Type B pancreatic cell (in vitro differentiated cells): ENCODE data around the gene ACTN1. TPM values are rescaled to one million over a fixed set of nuclear protein-coding genes. Genes with fewer than 3 reads are reported as not detected.

Experiments
- DNase-seq: peaks from one replicate; pipeline ENCODE4 v3.0.0; 2021; ENCODE audit warnings: mixed read lengths; ENCODE audit not compliant: unreplicated experiment; ENCODE audit errors: extremely low spot score
- H3K27ac Mint-ChIP-seq: 2 replicates; pipeline ENCODE4 v1.8.0; 2021; ENCODE audit warnings: mild to moderate bottlenecking, mixed read lengths
- H3K27me3 Mint-ChIP-seq: 2 replicates; pipeline ENCODE4 v1.8.0; 2021; ENCODE audit warnings: mixed read lengths
- H3K36me3 Mint-ChIP-seq: 2 replicates; pipeline ENCODE4 v1.8.0; 2021; ENCODE audit warnings: mixed read lengths
- H3K4me1 Mint-ChIP-seq: one replicate; pipeline ENCODE4 v1.8.0; 2021; ENCODE audit warnings: mixed read lengths; ENCODE audit not compliant: unreplicated experiment
- H3K4me3 Mint-ChIP-seq: 2 replicates; pipeline ENCODE4 v1.8.0; 2021; ENCODE audit warnings: mild to moderate bottlenecking, mixed read lengths
- H3K9me3 Mint-ChIP-seq: 2 replicates; pipeline ENCODE4 v1.8.0; 2021; ENCODE audit warnings: mixed read lengths
- total RNA-seq: library from RNA; stranded (reverse); gene quantifications from 2 replicates; pipeline ENCODE4 v1.2.1, GENCODE V29; 2021; ENCODE audit warnings: low replicate concordance
- TF ChIP-seq, protein P1 (sequence below): fragments of 200-600 bp; sonication (generic); conservative IDR thresholded peaks from 2 replicates; pipeline ENCODE4 v1.5.0; 2021; ENCODE audit warnings: antibody characterized with exemption, mild to moderate bottlenecking

ACTN1 gene
- total RNA-seq, 1 donor from 2014 or later = 176 TPM

- DNase-seq = no peak
- Mint-ChIP-seq H3K9me3 (peaks cover 4% of the 10 kb centered on the region), H3K36me3 (peaks cover 35% of the 10 kb centered on the region), H3K27me3 (no peaks in the 10 kb centered on the region), H3K4me3 (no peak overlapping the region), H3K4me1 (peaks cover 45% of the 10 kb centered on the region), H3K27ac (peak overlapping the region; percentile 13)
- TF ChIP-seq, protein P1, sequence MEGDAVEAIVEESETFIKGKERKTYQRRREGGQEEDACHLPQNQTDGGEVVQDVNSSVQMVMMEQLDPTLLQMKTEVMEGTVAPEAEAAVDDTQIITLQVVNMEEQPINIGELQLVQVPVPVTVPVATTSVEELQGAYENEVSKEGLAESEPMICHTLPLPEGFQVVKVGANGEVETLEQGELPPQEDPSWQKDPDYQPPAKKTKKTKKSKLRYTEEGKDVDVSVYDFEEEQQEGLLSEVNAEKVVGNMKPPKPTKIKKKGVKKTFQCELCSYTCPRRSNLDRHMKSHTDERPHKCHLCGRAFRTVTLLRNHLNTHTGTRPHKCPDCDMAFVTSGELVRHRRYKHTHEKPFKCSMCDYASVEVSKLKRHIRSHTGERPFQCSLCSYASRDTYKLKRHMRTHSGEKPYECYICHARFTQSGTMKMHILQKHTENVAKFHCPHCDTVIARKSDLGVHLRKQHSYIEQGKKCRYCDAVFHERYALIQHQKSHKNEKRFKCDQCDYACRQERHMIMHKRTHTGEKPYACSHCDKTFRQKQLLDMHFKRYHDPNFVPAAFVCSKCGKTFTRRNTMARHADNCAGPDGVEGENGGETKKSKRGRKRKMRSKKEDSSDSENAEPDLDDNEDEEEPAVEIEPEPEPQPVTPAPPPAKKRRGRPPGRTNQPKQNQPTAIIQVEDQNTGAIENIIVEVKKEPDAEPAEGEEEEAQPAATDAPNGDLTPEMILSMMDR = no peak
Observed at GRCh38 chr14:68927089-68927488, 52.0 kb downstream of the ACTN1 start.

DNA sequence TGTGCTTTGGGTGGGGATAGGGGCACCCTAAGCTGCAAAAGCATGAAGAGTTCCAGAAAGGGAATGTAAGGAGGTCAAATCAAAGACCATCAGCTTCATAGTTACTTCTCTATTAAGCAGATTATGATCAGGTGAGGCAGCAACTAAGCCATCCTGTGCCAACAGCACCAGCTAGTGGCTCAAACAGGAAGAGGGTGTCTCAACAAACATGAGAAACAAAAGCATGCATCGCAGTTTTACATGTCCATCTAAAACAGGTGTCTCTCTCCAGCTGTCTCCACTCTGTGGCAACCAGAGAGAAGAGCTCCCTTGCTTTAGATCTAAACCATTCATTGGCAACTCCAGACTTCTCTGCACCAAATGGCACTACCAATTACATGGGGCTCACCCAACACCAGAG lies 52.9 kb downstream of the ACTN1 start:
- TF ChIP-seq, protein P1 = peak; percentile 45
- DNase-seq = no peak
- Mint-ChIP-seq H3K27ac (no peak overlapping the region), H3K27me3 (no peaks in the 10 kb centered on the region), H3K9me3 (peaks cover 4% of the 10 kb centered on the region), H3K4me3 (no peak overlapping the region), H3K4me1 (peaks cover 39% of the 10 kb centered on the region), H3K36me3 (peaks cover 35% of the 10 kb centered on the region)

DNA sequence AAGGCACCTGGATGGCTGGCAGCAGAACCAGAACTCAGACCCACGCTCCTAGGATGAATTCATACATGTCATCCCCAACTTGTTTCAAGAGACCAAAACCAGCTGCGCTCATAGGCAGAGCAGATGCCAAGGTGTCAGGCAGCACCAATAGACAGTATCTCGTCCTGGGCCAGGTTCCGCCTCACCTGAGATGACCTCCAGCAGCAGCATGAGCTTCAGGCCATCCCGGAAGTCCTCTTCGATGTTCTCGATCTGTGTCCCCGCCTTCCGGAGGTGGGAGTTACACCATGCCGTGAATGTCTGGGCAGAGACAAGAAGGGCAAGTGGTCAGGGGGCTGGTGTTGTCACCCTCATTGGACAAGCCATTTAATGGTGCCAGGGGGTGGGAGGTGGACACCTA lies 53.7 kb downstream of the ACTN1 start:
- peaks cover 41% of the 10 kb centered on the region for H3K4me1 Mint-ChIP-seq
- TF ChIP-seq, protein P1 = no peak
- peaks cover 4% of the 10 kb centered on the region for H3K9me3 Mint-ChIP-seq
- no peaks in the 10 kb centered on the region for H3K27me3 Mint-ChIP-seq
- H3K4me3 Mint-ChIP-seq = no peak overlapping the region
- H3K36me3 Mint-ChIP-seq = peaks cover 40% of the 10 kb centered on the region
- DNase-seq = no peak
- no peak overlapping the region for H3K27ac Mint-ChIP-seq

DNA sequence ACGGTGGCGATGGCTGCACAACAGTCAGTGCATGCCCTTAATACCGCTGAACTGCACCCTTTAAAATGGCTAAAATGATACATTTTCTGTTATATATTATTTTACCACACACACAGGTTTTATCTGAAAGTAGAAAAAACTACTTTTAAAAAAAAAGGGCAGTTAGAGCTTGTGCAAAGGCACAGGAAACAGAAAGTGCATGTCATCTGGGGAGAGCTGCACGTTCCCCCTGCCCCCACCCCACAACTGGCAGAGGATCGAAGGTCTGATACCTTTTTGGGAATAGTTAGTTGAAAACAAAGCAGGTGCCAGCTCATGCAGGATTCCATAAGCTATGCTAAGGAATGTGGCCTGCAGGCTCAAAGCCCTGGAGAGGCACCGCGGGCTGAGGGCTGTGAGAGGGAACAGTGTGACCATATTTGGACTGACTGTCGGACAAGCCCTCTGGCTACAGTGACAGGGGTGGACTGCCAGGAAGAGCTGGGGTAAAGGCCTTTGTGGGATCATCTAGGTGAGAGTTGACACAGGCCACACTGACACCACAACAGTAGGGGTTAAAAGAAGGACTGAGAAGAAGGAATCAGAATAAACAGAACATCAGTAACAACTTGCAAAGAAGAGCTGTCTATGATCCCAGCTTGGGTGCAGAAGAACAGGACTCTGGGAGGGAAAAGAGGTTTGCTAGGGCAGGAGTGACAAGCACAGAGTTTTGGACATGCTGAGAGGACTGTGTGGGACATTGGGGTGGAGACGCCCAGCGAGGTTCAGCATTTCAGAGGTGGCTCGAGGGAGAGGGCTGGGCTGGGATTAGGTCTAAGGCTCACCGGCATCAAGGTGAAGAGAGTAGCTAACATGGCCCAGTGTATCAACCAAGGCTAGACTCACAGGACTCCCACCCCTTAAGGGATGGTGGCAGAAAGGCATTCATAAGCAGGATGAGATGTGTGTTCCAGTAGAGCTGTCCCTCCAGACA lies 54.6 kb downstream of the ACTN1 start:
- TF ChIP-seq, protein P1 = no peak
- no peak for DNase-seq
- Mint-ChIP-seq H3K9me3 (peaks cover 4% of the 10 kb centered on the region), H3K36me3 (peaks cover 46% of the 10 kb centered on the region), H3K27me3 (no peaks in the 10 kb centered on the region), H3K4me3 (no peak overlapping the region), H3K27ac (peak overlapping the region; percentile 26), H3K4me1 (peaks cover 41% of the 10 kb centered on the region)

DNA sequence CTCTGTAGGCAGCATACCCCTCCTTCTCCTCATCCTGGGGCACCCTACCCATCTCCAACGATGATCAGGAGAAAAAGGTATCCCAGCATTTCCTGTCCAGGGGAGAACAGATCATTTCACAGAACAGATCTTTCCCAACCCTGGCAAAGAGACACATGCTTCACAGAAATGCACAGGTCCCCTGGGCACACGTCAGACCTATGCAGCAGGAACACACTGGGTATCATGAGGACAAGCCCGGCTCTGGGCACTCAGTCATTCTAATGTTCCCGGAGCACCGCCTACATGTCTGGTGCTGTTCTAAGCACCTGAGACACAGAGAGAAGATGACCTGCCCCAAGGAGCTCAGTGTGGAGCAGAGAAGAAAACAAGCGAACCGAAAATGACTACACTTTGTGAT lies 56.2 kb downstream of the ACTN1 start:
- peak overlapping the region; percentile 10 for H3K27ac Mint-ChIP-seq
- TF ChIP-seq, protein P1 = no peak
- peaks cover 54% of the 10 kb centered on the region for H3K36me3 Mint-ChIP-seq
- H3K4me1 Mint-ChIP-seq = peaks cover 36% of the 10 kb centered on the region
- peaks cover 4% of the 10 kb centered on the region for H3K9me3 Mint-ChIP-seq
- peak overlapping the region; percentile 15 for H3K4me3 Mint-ChIP-seq
- H3K27me3 Mint-ChIP-seq = no peaks in the 10 kb centered on the region
- no peak for DNase-seq
